Loucy (cell line): ENCODE results near the gene VAV3.

Experiments used
- H2AFZ ChIP-seq: fragments of 200-600 bp; sonication (generic); 2 replicates; pipeline ENCODE4 v1.6.0; 2016; ENCODE audit warnings: antibody characterized with exemption, mild to moderate bottlenecking, low read length, moderate library complexity
- H3F3A ChIP-seq: fragments of 200-600 bp; 2 replicates; pipeline ENCODE4 v1.6.0; 2016; ENCODE audit warnings: antibody characterized with exemption, low read depth, mild to moderate bottlenecking
- H3K27me3 ChIP-seq: fragments of 200-600 bp; sonication (generic); 2 replicates; pipeline ENCODE4 v1.6.1; 2014; ENCODE audit warnings: low read length, mild to moderate bottlenecking; ENCODE audit not compliant: insufficient read depth, poor library complexity, severe bottlenecking
- H3K36me3 ChIP-seq: fragments of 200-600 bp; sonication (generic); 2 replicates; pipeline ENCODE4 v1.6.1; 2016; ENCODE audit warnings: low read length; ENCODE audit not compliant: insufficient read depth
- H3K4me1 ChIP-seq: fragments of 200-600 bp; sonication (generic); 2 replicates; pipeline ENCODE4 v1.5.1; 2014; ENCODE audit warnings: low read length, mild to moderate bottlenecking; ENCODE audit not compliant: insufficient read depth, poor library complexity, severe bottlenecking
- H3K4me2 ChIP-seq: fragments of 200-600 bp; sonication (generic); 2 replicates; pipeline ENCODE4 v1.6.0; 2014; ENCODE audit warnings: antibody characterized with exemption, low read length, low read depth, mild to moderate bottlenecking; ENCODE audit not compliant: poor library complexity, severe bottlenecking
- H3K4me3 ChIP-seq: fragments of 200-600 bp; sonication (generic); 2 replicates; pipeline ENCODE4 v1.5.1; 2014; ENCODE audit warnings: low read length, mild to moderate bottlenecking, mixed read lengths; ENCODE audit not compliant: poor library complexity, severe bottlenecking
- H3K79me2 ChIP-seq: fragments of 200-600 bp; sonication (generic); 2 replicates; pipeline ENCODE4 v1.6.1; 2014; ENCODE audit warnings: low read length; ENCODE audit not compliant: insufficient read depth
- H3K9ac ChIP-seq: fragments of 200-600 bp; sonication (generic); 2 replicates; pipeline ENCODE4 v1.6.0; 2014; ENCODE audit warnings: mild to moderate bottlenecking, low read depth, low read length, moderate library complexity; ENCODE audit not compliant: poor library complexity, severe bottlenecking
- H3K9me2 ChIP-seq: fragments of 200-600 bp; sonication (generic); replicated peaks from 2 replicates; pipeline ENCODE4 v1.6.1; 2016; ENCODE audit warnings: low read depth, low read length, mixed read lengths
- H3K9me3 ChIP-seq: fragments of 200-600 bp; sonication (generic); 2 replicates; pipeline ENCODE4 v1.6.1; 2014; ENCODE audit warnings: mild to moderate bottlenecking, antibody characterized with exemption, low read length, low read depth; ENCODE audit not compliant: insufficient read depth
- H4K20me1 ChIP-seq: fragments of 200-600 bp; sonication (generic); 2 replicates; pipeline ENCODE4 v1.6.0; 2014; ENCODE audit warnings: antibody characterized with exemption, low read length, mild to moderate bottlenecking; ENCODE audit not compliant: insufficient read depth, poor library complexity, severe bottlenecking
- EZH2phosphoT487 ChIP-seq: fragments of 200-600 bp; IDR thresholded peaks from 2 replicates; pipeline ENCODE4 v1.6.1; 2018; ENCODE audit warnings: antibody characterized with exemption, mild to moderate bottlenecking, moderate library complexity, borderline replicate concordance
- TF ChIP-seq, protein P1 (sequence below): fragments of 200-600 bp; sonication (generic); conservative IDR thresholded peaks from 2 replicates; pipeline ENCODE4 v1.5.1; 2014; ENCODE audit warnings: mild to moderate bottlenecking, antibody characterized with exemption, low read length

VAV3 gene

DNA sequence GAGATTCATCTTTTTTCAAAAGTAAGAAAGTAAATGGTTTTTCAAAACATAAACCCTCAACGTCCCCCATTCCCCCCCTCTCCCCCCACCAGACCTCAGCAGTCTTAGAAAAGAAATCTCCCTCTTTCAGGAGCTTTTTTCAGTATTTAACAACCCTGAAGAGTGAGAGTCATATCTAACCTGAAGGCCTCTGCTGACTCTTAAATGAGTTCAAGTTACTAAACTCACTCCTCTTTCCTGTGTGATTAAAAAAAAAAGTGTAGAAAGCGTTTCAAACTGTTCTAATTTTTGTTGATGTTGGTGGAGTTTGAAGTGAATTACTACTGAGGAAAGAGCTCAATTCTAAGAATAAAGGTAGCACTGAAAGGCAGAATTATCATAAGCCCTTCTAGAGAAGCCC lies 93.7 kb downstream of the VAV3 start:
- no peaks in the 10 kb centered on the region for H3K27me3 ChIP-seq
- H3K4me2 ChIP-seq: no peak overlapping the region
- no peak overlapping the region for H3K9ac ChIP-seq

DNA sequence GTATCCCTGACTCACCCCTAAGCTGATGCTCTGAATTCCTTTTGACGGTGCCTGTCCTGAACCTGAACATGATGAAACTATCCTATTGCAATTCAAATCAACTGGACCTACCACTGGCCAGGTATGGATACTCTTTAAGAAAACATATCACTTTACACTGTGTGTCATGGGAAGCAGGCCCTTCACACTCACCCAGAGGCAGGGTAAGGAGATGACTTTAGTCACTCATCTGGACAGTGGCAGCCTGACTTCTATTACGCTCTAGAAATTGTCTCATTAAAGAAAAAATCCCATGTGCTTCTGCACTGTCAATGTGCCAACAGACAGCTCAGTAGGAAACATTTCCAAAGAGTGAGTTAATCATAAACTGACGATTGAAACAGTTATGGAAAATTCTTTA lies 94.3 kb downstream of the VAV3 start:
- Histone ChIP-seq H3K9ac (no peak overlapping the region), H3K9me3 (no peaks in the 10 kb centered on the region), H3K4me3 (no peak overlapping the region), H3K79me2 (peaks cover 82% of the 10 kb centered on the region), H3F3A (no peaks in the 10 kb centered on the region), H3K36me3 (peaks cover 32% of the 10 kb centered on the region; the same call in 1 of the 2 replicates), H2AFZ (no peak overlapping the region), H3K4me2 (no peak overlapping the region), H3K4me1 (peaks cover 36% of the 10 kb centered on the region), H4K20me1 (peaks cover 16% of the 10 kb centered on the region), H3K27me3 (no peaks in the 10 kb centered on the region), H3K9me2 (no peaks in the 10 kb centered on the region)
- TF ChIP-seq, protein P1, sequence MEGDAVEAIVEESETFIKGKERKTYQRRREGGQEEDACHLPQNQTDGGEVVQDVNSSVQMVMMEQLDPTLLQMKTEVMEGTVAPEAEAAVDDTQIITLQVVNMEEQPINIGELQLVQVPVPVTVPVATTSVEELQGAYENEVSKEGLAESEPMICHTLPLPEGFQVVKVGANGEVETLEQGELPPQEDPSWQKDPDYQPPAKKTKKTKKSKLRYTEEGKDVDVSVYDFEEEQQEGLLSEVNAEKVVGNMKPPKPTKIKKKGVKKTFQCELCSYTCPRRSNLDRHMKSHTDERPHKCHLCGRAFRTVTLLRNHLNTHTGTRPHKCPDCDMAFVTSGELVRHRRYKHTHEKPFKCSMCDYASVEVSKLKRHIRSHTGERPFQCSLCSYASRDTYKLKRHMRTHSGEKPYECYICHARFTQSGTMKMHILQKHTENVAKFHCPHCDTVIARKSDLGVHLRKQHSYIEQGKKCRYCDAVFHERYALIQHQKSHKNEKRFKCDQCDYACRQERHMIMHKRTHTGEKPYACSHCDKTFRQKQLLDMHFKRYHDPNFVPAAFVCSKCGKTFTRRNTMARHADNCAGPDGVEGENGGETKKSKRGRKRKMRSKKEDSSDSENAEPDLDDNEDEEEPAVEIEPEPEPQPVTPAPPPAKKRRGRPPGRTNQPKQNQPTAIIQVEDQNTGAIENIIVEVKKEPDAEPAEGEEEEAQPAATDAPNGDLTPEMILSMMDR: no peak
- no peak for TF ChIP-seq EZH2phosphoT487

More for the DNA sequence above, 93.7 kb downstream of the VAV3 start:
- Histone ChIP-seq H2AFZ (no peak overlapping the region), H3K9me2 (no peaks in the 10 kb centered on the region), H3K9me3 (no peaks in the 10 kb centered on the region), H3F3A (no peaks in the 10 kb centered on the region), H3K4me1 (peaks cover 33% of the 10 kb centered on the region), H3K4me3 (no peak overlapping the region), H4K20me1 (peaks cover 17% of the 10 kb centered on the region), H3K36me3 (peaks cover 32% of the 10 kb centered on the region; the same call in 1 of the 2 replicates), H3K79me2 (peaks cover 87% of the 10 kb centered on the region)
- TF ChIP-seq, protein P1: no peak
- TF ChIP-seq EZH2phosphoT487: no peak

DNA sequence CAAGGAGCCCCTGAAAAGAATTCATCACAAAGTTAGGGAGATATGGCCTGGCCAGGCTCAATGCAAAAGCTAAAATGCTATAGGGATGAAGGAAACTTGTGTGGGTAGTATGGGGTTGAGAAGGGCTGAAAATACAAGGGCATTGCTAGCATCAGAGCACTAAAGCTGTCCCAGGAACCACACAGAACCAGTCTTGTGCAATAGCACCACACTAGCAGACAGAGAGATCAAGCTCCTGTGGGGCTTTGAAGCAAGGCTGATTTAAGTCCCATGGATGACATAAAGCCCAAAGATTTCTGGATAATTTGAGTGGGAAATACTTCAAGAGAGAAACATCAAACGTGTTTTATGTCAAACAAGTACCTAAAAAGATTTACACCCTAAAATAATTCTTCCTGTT lies 97.1 kb downstream of the VAV3 start:
- no peaks in the 10 kb centered on the region for H3K9me2 ChIP-seq
- H3K9ac ChIP-seq: no peak overlapping the region
- H3K4me2 ChIP-seq: no peak overlapping the region
- peaks cover 17% of the 10 kb centered on the region; the same call in 1 of the 2 replicates for H3K36me3 ChIP-seq
- no peak overlapping the region for H3K4me3 ChIP-seq
- H2AFZ ChIP-seq: no peak overlapping the region
- no peaks in the 10 kb centered on the region for H3K9me3 ChIP-seq
- H3F3A ChIP-seq: no peaks in the 10 kb centered on the region
- H4K20me1 ChIP-seq: peaks cover 9% of the 10 kb centered on the region
- no peaks in the 10 kb centered on the region for H3K27me3 ChIP-seq
- TF ChIP-seq, protein P1: no peak
- no peak for TF ChIP-seq EZH2phosphoT487
- peaks cover 51% of the 10 kb centered on the region for H3K4me1 ChIP-seq
- peaks cover 81% of the 10 kb centered on the region for H3K79me2 ChIP-seq
